ENCODE results near the gene OCIAD2.
"Not testable (repeated sequence)": the region's sequence is repeated elsewhere in the genome, so short reads cannot be mapped to it uniquely, and the experiment has no call there.

The OCIAD2 gene

GRCh38 chr4:48862661-48863060, 43.9 kb downstream of the OCIAD2 start:
- Histone ChIP-seq H3K27ac (no peak overlapping the region), H3K4me3 (no peak overlapping the region)

- no peak overlapping the region for H3K27ac ChIP-seq
Measured at GRCh38 chr4:48862038-48862437, 44.5 kb downstream of the OCIAD2 start.

DNA sequence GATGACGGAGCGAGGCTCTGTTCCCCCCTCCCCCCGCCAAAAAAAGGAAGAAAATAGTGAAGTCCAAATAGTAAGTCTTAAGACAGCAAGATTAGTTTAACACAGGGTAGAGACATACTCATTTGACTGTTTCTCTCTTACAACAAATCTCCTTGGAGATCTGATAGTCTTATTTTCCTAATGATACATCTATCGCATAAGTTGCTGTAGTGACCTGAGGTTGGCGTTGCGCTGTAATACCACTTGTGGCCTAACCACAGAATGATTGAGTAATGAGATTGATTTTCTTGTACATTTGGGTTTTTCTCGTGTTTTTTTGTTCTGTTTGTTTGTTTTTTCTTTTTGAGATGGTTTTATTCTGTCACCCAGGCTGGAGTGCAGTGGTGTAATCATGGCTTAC, 48.4 kb downstream of the OCIAD2 start:
- Histone ChIP-seq H3K4me3 (no peak overlapping the region), H3K27ac (no peak overlapping the region)

More at GRCh38 chr4:48862038-48862437, 44.5 kb downstream of the OCIAD2 start:
- no peak overlapping the region for H3K4me3 ChIP-seq

- no peak overlapping the region for H3K4me3 ChIP-seq
- H3K27ac ChIP-seq: no peak overlapping the region
Measured at GRCh38 chr4:48854982-48855381, 51.6 kb downstream of the OCIAD2 start.

GRCh38 chr4:48854395-48854683, 52.2 kb downstream of the OCIAD2 start:
- Histone ChIP-seq H3K4me3 (no peak overlapping the region), H3K27ac (no peak overlapping the region)

GRCh38 chr4:48853604-48854394, 52.8 kb downstream of the OCIAD2 start:
- no peak overlapping the region for H3K4me3 ChIP-seq
- H3K27ac ChIP-seq: no peak overlapping the region

DNA sequence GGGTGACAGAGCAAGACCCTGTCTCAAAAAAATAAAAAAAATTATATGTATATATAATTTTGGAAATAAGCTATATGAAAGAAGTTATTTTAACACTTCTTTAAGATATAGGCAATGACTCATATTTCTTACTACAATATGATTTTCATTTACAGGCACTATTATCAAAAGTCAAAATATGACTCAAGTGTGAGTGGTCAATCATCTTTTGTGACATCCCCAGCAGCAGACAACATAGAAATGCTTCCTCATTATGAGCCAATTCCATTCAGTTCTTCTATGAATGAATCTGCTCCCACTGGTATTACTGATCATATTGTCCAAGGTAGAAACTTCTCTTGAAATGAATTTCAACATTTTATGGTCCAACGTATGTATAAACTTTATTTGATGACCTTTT, 54.9 kb downstream of the OCIAD2 start:
- H3K27ac ChIP-seq: no peak overlapping the region
- no peak overlapping the region for H3K4me3 ChIP-seq

- H3K27ac ChIP-seq, H3K4me3 ChIP-seq: not testable (repeated sequence)
Measured at GRCh38 chr4:48848799-48849198, 57.8 kb downstream of the OCIAD2 start.

DNA sequence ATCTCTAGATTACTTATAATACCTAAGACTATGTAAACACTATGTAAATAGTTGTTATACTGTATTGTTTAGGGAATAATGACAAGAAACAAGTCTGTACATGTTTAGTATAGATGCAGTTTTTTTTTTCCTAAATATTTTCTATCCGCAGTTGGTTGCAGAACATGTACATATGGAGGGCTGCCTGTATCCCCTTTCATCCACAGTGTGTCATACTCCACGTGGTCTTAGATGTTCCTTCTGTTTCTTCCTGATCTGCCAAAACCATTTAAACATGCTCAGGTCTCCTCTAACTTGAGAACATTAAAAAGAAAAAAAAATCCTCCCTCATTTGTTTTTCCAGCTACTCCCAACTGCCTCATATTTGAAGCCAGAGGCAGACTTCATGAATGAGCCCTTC, 61.7 kb downstream of the OCIAD2 start:
- Histone ChIP-seq H3K4me3 (no peak overlapping the region), H3K27ac (no peak overlapping the region)

DNA sequence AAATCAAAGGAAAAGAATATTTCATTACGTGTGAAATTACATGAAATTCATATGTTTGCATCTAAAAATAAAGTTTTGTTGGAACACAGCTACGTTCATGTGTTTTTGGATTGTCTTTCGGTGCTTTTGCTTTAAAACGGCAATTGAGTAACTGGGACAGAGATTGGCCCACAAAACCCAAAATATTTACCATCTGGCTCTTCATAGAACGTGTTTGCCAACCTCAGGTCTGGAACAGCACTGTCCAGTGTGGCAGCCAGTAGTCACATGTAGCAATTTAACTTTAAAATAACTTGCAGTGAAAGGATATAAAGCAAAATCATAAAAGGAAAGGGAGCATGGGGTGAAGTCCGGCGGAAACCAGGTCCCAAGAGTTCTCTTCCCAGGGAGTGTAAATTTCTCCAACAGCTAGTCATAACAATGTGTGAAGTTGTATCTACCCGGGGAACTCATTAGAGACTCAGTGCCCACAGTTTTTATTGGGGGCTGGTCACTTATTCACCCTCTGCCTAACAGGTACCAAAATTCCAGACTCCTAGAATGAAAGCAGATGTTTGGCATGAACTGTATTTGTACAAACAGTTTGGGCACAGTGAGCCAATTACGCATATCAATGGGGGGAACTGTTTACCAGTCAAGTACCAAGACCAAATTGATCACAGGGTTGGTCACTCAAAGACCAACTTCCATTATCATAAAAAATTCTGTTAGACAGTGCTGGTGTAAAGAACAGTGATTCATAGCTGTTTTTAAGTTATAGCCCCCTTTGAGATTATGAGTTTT, 65.3 kb downstream of the OCIAD2 start:
- H3K4me3 ChIP-seq: no peak overlapping the region

GRCh38 chr4:48836658-48837057, 69.9 kb downstream of the OCIAD2 start:
- Histone ChIP-seq H3K4me3 (no peak overlapping the region), H3K27ac (no peak overlapping the region)

More for the DNA sequence above, 65.3 kb downstream of the OCIAD2 start:
- peak overlapping the region in 1 of 21 experiments; percentile 17 for H3K27ac ChIP-seq
